Right atrium auricular region (tissue), 2 donors: Measurements from ENCODE around the gene IKZF1. TPM values are rescaled to one million over a fixed set of nuclear protein-coding genes. Genes with fewer than 3 reads are reported as not detected.

Experiments
- DNase-seq: peaks from one replicate; pipeline ENCODE4 v3.0.0-alpha.2; 2019; ENCODE audit warnings: low spot score
- H3K27ac ChIP-seq, 2 donors: fragments of 200-600 bp; sonication (generic); 1 replicate in 1 of 2; 2 replicates in 1 of 2; pipeline ENCODE4 v1.5.1; 2016 to 2019
- H3K27me3 ChIP-seq, 2 donors: fragments of 200-600 bp; sonication (generic); one replicate each; pipeline versions ENCODE4 v1.5.1 to v1.6.0; 2017 to 2019
- H3K36me3 ChIP-seq: fragments of 200-600 bp; sonication (generic); one replicate; pipeline ENCODE4 v1.5.1; 2016
- H3K4me1 ChIP-seq, 2 donors: fragments of 200-600 bp; sonication (generic); one replicate each; pipeline versions ENCODE4 v1.5.1 to v1.6.0; 2017 to 2019
- H3K4me3 ChIP-seq, 2 donors: fragments of 200-600 bp; sonication (generic); 1 replicate in 1 of 2; 2 replicates in 1 of 2; pipeline ENCODE4 v1.5.1; 2017 to 2019; ENCODE audit warnings: mild to moderate bottlenecking in 1 of 2, moderate library complexity in 1 of 2
- H3K9me3 ChIP-seq, 2 donors: fragments of 200-600 bp; sonication (generic); one replicate each; pipeline ENCODE4 v1.5.1; 2019
- total RNA-seq, 2 donors: library from RNA; depleted of rRNA; stranded (reverse); fragments of >200 nt; gene quantifications; one replicate each; pipeline ENCODE4 v1.1.0, GENCODE V29; 2016
- TF ChIP-seq, protein P1 (sequence below), 2 donors: fragments of 200-600 bp; sonication (generic); IDR thresholded peaks; one replicate each; pipeline ENCODE4 v1.5.1; 2019; ENCODE audit warnings: antibody characterized with exemption in 2 of 2

The IKZF1 gene
- total RNA-seq, 2 donors from 2014 or later, result 1.7 to 9.7 TPM

DNA sequence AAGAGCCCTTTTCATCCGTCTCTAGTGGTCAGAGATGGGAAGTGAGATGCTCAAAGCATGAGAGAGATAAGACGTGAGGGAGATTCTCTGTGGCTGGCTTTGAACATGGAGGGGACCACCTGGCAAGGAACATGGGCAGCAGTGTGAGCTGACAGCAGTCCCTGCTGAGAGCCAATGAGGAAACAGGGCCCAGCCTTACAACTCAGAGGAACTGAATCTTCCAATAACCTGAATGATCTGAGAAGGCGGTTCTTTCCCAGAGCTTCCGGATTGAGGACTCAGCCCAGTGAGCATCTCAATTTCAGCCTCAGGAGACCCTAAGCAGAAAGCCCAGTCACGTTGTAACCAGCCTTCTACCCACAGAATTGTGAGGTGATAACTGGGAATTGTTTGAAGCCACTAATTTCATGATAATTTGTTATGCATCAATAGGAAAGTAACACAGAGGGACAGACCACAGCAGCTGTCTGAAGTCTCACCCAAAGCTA, 33.9 kb upstream of the IKZF1 start:
- Histone ChIP-seq H3K4me3 (no peak overlapping the region), H3K27me3 (no peaks in the 10 kb centered on the region), H3K4me1 (no peaks in the 10 kb centered on the region), H3K9me3 (no peaks in the 10 kb centered on the region), H3K36me3 (no peaks in the 10 kb centered on the region), H3K27ac (no peak overlapping the region)
- TF ChIP-seq, protein P1, sequence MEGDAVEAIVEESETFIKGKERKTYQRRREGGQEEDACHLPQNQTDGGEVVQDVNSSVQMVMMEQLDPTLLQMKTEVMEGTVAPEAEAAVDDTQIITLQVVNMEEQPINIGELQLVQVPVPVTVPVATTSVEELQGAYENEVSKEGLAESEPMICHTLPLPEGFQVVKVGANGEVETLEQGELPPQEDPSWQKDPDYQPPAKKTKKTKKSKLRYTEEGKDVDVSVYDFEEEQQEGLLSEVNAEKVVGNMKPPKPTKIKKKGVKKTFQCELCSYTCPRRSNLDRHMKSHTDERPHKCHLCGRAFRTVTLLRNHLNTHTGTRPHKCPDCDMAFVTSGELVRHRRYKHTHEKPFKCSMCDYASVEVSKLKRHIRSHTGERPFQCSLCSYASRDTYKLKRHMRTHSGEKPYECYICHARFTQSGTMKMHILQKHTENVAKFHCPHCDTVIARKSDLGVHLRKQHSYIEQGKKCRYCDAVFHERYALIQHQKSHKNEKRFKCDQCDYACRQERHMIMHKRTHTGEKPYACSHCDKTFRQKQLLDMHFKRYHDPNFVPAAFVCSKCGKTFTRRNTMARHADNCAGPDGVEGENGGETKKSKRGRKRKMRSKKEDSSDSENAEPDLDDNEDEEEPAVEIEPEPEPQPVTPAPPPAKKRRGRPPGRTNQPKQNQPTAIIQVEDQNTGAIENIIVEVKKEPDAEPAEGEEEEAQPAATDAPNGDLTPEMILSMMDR (IDR thresholded peaks at IDR 0.05), result no peak
- DNase-seq, result no peak

DNA sequence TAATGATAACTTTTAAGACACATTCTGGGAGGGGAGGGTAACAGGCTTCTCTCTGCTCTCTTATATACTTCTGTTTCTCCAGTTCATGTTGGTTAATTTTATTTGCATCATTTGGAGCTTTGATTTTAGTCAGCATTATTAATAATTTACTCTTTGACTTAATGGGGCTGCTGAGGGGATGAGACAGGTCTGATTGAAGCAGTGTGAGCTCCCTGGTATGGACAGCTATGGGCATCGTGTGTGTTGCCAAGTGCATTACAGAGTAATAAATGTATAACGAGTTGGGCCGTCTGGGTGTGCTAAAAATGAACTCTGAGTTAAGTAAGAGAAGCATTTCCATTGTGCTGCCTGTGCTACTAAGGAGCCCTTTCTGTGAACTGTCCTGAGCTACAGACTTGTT, 31.7 kb upstream of the IKZF1 start:
- DNase-seq, result no peak
- Histone ChIP-seq H3K4me3 (no peak overlapping the region), H3K4me1 (no peaks in the 10 kb centered on the region), H3K9me3 (no peaks in the 10 kb centered on the region), H3K36me3 (no peaks in the 10 kb centered on the region), H3K27me3 (no peaks in the 10 kb centered on the region), H3K27ac (no peak overlapping the region)
- TF ChIP-seq, protein P1 (IDR thresholded peaks at IDR 0.05), result no peak

DNA sequence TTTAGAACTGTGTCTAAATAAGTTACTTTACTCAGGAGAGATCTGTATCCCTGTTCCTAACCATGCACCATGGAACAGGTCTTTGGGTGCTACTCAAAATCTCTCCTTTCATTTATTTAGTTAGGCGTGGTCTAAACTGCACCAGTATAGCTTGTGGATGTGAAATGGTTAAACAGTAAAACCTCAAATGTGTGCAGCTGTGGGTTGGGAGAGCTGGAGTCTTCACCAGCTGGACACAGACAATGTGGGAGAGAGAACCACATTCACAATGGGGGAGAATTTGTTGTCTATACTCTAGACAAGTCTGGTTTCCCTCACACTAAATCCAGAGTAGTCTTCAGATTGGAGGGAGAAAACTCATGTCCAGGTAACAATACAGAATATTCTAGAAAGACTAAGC, 31.2 kb upstream of the IKZF1 start:
- Histone ChIP-seq H3K36me3 (no peaks in the 10 kb centered on the region), H3K27me3 (no peaks in the 10 kb centered on the region), H3K27ac (no peak overlapping the region), H3K9me3 (no peaks in the 10 kb centered on the region), H3K4me3 (no peak overlapping the region), H3K4me1 (no peaks in the 10 kb centered on the region)
- DNase-seq, result no peak
- TF ChIP-seq, protein P1 (IDR thresholded peaks at IDR 0.05), result no peak

DNA sequence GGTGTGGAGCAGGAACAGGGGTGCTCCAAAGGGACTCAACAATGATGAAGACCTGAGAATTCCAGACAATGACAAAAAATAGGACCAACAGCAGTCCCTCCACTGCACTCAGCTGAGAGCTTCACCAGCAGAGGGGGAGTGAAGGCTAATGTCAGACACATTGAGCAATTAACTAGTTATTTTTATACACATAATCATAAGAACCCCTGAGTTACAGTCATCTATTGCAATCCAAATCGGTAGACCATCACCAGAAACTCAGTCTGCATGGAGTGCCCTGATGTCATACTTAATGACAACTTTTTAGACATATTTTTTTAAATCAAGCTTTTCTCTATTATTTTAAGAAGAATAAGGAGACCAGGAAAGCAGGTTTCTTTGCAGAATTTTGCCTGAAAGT, 30.6 kb upstream of the IKZF1 start:
- DNase-seq, result no peak
- H3K27ac ChIP-seq, result no peak overlapping the region
- H3K27me3 ChIP-seq, result no peaks in the 10 kb centered on the region
- H3K36me3 ChIP-seq, result no peaks in the 10 kb centered on the region
- no peak overlapping the region for H3K4me3 ChIP-seq
- H3K4me1 ChIP-seq, result no peaks in the 10 kb centered on the region
- H3K9me3 ChIP-seq, result no peaks in the 10 kb centered on the region
- TF ChIP-seq, protein P1 (IDR thresholded peaks at IDR 0.05), result no peak

DNA sequence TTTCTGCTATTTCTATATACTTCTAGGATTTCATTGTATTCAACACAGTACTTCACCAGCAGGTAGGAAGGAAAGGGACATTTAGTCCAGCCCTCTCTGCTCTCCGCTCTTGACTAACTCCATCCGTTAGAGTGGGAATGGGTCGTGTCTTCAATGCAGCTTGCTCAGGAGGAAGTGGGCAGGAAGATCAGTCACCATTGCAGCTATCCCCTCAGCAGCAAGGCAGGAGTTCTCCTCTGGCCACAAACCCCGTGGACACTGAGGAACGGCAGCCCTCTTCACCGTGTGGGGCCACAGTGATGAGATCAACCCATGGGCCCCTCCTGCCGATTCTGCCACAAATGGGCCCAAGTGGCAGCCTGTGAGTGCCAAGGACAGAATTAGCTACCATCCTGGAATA, 30.2 kb upstream of the IKZF1 start:
- no peaks in the 10 kb centered on the region for H3K27me3 ChIP-seq
- no peak overlapping the region for H3K27ac ChIP-seq
- DNase-seq, result no peak
- TF ChIP-seq, protein P1 (IDR thresholded peaks at IDR 0.05), result no peak
- no peak overlapping the region for H3K4me3 ChIP-seq
- no peaks in the 10 kb centered on the region for H3K4me1 ChIP-seq
- no peaks in the 10 kb centered on the region for H3K36me3 ChIP-seq
- no peaks in the 10 kb centered on the region for H3K9me3 ChIP-seq

DNA sequence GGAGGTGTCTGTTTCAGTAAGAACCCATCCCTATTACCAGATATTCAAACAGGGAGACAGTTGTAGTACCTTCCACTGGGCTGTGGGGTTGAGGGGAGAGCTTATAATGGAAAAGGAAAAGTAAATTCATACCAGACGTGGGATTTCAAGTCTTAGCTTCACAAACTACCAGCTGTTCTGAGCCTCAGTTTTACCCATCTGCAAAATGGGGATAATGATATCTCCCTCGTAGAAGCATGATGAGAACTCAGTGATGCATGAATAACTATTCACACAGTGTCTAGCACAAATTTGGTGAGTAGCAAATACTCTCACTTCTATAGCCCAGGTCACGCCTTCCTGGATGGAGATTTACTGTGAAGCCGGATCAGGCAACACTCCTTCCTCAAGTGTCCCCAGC, 29.1 kb upstream of the IKZF1 start:
- no peak overlapping the region for H3K4me3 ChIP-seq
- TF ChIP-seq, protein P1 (IDR thresholded peaks at IDR 0.05), result no peak
- H3K27ac ChIP-seq, result no peak overlapping the region
- no peak for DNase-seq
- no peaks in the 10 kb centered on the region for H3K9me3 ChIP-seq
- H3K4me1 ChIP-seq, result no peaks in the 10 kb centered on the region
- no peaks in the 10 kb centered on the region for H3K36me3 ChIP-seq
- H3K27me3 ChIP-seq, result no peaks in the 10 kb centered on the region
